GM08714 (cell line): ENCODE measurements around the gene WNT16.
A peak's percentile ranks its signal among the peaks of the same experiment; 100 is the strongest.
"Not testable (repeated sequence)": the region's sequence is repeated elsewhere in the genome, so short reads cannot be mapped to it uniquely, and the experiment has no call there.

Experiments used
- H3K4me3 ChIP-seq: fragments of 200-500 bp; sonication (Bioruptor generic); 2 replicates; pipeline ENCODE4 v1.5.1; 2014; ENCODE audit warnings: mild to moderate bottlenecking, low read length, inconsistent platforms
- ZNF274 ChIP-seq: IDR thresholded peaks from 2 replicates; pipeline ENCODE4 v1.6.1; 2012; ENCODE audit warnings: mild to moderate bottlenecking, low read depth, low read length

Gene WNT16

DNA sequence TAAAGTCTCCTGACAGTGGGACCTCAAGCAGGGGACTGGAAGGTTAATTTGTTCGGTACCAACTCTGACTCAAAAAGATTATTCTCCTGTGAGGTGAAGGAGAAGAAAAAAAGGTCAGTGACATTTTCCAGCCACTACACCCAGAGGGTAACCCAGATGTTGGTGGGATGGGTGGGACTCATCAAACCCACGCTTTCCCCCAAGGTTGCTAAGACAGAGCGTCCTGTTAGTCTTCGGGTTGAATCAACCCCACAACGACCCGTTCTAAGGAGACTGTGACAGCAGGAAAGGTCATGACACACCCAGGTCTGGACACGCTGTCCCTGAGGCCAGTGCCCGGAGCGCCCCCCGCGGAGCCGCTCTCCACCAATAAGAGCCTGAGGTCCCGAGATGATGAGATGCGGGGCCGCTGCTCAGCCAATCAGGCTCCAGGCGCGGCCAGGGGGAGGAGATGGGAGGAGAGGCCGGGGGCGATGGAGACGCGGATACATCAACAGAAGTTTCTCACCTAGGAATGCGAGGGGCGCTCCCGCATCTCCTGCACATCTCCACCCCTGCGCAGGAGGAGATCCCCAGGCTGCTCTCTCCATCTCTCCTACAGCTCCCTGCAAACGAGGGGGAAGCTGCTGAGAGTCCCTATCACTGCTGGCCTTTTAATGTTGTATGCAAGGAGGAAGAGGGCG lies at the start of gene WNT16:
WNT16 (plus strand) TSS at position 493 of the 683 bp plus-strand sequence. CDS start 293 bp downstream, outside the sequence.
- TF ChIP-seq ZNF274 = no peak
- peak within 1 kb of the TSS; percentile 67 for H3K4me3 ChIP-seq

DNA sequence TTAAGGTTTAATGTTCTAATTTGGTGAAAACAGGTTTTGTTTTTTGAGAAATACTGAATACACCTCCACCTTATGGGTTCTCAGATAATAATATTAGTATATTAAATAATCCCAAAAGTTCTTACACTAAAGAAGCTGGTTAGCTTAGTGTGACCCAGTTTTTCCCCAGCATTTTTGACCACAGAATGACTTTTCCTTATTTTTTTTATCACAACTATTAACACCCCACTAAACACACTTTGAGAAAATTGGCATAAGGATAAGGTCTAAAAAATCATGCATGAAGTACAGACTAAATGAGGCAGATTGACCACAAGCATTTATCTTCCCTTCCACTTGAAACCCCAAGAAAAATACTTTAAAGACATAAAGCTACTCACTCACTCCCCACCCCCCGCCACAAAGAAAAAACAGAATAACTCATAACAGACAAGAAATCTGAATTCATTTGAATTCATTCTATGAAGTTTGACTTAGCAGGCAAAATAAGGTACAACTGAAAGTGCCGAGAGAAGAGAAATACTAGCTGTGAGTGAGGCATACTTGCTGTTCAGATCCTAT lies 49.7 kb upstream of the WNT16 start:
- no peak overlapping the region for H3K4me3 ChIP-seq
- no peak for TF ChIP-seq ZNF274

DNA sequence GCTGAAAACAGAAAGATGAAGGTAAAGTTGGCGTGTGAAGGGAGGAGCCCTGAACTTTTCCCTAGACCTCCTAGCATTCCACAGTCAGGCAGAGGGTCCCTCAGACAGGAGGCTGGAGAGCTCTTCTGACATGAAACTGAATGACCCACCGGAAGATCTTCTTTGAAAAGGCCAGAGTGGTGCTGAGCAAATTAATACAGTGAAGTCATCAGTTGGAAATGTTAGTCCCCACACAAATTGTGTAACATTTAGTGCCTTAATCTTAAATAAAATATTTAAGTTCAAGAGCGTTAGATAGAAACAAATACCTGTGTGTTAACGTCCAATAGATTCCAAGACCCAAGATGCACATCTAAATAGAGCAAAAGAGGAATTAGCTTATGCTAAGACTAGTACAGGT lies 49.0 kb upstream of the WNT16 start:
- no peak overlapping the region for H3K4me3 ChIP-seq
- TF ChIP-seq ZNF274 = no peak

GRCh38 chr7:121280656-121281055 lies 48.1 kb upstream of the WNT16 start:
- TF ChIP-seq ZNF274 = no peak
- no peak overlapping the region for H3K4me3 ChIP-seq

DNA sequence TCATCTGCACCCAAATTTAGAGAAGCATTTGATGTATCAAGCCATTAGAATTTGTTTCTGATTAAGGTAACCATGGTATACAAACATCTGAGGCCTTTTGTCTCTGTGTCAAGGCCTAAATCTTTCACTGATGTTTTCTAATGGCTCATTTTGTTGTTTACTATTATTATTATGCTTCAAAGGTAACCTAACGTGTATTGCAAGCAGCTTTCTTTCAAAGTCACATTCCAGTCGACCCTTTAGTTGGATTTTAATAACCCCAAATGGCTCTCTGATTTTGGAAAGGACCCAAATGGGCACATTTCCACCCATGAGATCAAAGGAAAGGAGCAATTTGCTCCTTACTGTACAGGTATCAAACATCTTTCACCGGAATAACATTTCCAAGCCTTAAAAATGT lies 46.7 kb upstream of the WNT16 start:
- no peak overlapping the region for H3K4me3 ChIP-seq
- no peak for TF ChIP-seq ZNF274

DNA sequence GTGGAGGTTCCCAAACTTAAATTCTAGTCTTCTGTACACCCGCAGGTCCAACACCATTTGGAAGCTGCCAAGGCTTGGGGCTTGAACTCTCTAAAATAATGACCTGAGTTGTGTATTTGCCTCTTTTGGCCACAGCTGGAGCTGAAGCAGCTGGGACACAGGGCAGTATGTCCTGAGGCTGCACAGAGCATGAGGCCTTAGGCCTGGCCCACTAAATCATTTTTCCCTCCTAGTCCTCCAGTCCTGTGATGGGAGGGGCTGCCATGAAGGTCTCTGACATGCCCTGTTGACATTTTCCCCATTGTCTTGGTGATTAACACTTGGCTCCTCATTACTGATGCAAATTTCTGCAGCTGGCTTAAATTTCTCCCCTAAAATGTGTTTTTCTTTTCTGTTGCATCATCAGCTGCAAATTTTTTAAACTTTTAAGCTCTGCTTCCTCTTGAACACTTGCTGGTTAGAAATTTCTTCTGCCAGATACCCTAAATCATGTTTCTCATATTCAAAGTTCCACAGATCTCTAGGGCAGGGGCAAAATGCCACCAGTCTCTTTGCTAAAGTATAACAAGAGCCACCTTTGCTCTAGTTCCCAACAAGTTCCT lies 43.6 kb upstream of the WNT16 start:
- no peak overlapping the region for H3K4me3 ChIP-seq
- TF ChIP-seq ZNF274 = no peak

- TF ChIP-seq ZNF274 = no peak
- no peak overlapping the region for H3K4me3 ChIP-seq
Measured at GRCh38 chr7:121286186-121286585, 42.6 kb upstream of the WNT16 start.

DNA sequence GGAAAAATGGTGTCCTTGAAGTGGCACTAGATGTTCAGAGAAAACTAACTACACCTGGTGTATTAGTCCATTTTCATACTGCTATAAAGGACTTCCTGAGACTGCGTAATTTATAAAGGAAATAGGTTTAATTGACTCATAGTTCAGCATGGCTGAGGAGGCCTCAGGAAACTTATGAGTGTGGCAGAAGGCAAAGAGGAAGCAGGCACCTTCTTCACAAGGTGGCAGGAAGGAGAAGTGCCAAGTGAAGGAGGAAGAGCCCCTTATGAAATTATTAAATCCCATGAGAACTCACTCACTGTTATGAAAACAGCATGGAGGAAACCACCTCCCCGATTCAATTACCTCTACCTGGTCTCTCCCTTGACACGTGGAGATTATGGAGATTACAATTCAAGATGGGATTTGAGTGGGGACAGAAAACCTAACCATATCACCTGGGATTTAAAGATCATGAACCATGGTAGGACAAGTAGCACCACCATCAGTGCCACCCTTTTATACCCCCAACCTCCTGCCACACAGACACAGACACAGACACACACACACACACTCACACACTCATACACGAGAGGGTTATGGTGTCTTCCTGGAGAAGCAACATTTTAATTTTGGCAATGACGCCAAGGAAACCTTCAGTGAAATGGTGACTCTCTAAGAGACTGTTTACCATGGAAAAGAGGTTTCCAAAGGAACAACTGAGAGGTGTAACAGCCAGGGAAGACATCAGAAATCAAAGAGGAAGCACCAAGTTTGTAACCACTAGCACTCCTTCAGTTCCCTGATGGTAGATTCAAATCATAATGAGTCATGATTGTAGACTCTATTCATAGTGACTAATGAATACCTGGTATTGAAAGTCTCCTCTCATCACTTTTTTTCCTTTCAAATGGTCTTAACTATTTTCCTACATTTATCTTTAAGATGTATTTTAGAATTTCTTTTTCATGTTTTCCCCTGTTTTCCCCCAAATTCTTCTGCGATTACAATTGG lies 41.8 kb upstream of the WNT16 start:
- TF ChIP-seq ZNF274 = no peak
- H3K4me3 ChIP-seq = no peak overlapping the region

- H3K4me3 ChIP-seq = no peak overlapping the region
- TF ChIP-seq ZNF274 = no peak
Measured at GRCh38 chr7:121288894-121289293, 39.9 kb upstream of the WNT16 start.

- not testable (repeated sequence) for H3K4me3 ChIP-seq
Measured at GRCh38 chr7:121289930-121290329, 38.9 kb upstream of the WNT16 start.

GRCh38 chr7:121294448-121294992 lies 34.3 kb upstream of the WNT16 start:
- H3K4me3 ChIP-seq = no peak overlapping the region
- TF ChIP-seq ZNF274 = no peak

- no peak for TF ChIP-seq ZNF274
- H3K4me3 ChIP-seq = no peak overlapping the region
Measured at GRCh38 chr7:121297843-121298242, 31.0 kb upstream of the WNT16 start.

GRCh38 chr7:121298831-121299239 lies 30.0 kb upstream of the WNT16 start:
- no peak for TF ChIP-seq ZNF274

More at GRCh38 chr7:121298831-121299239, 30.0 kb upstream of the WNT16 start:
- H3K4me3 ChIP-seq = no peak overlapping the region
